OCI-LY7 (cell line): ENCODE measurements around the gene LCN9.

Experiments
- EZH2phosphoT487 ChIP-seq: fragments of 200-600 bp; sonication (generic); IDR thresholded peaks from 2 replicates; pipeline ENCODE4 v1.6.1; 2018; ENCODE audit warnings: low read depth, borderline replicate concordance, mild to moderate bottlenecking, mixed run types, antibody characterized with exemption, low read length, moderate library complexity, mixed read lengths
- TF ChIP-seq, protein P1 (sequence below): fragments of 200-600 bp; sonication (generic); conservative IDR thresholded peaks from 2 replicates; pipeline ENCODE4 v1.5.1; 2014; ENCODE audit warnings: mild to moderate bottlenecking, antibody characterized with exemption, low read length, moderate library complexity, mixed read lengths

DNA sequence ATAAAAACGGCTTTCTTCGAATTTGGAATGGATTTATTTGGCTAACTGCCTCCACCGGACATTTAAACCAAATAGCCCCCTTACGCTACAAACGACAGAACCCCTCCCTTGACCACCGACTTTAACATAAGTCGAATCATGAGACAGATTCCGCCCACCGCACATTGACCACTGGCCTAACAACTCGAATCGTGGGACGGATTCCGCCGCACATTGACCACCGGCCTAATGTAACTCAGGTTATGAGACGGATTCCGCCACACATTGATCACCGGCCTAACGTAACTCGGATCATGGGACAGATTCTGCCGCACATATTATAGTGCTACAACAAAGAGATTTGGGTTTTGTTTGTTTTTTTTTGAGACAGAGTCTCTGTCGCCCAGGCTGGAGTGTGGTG is 2.7 kb upstream of the LCN9 start:
- TF ChIP-seq, protein P1, sequence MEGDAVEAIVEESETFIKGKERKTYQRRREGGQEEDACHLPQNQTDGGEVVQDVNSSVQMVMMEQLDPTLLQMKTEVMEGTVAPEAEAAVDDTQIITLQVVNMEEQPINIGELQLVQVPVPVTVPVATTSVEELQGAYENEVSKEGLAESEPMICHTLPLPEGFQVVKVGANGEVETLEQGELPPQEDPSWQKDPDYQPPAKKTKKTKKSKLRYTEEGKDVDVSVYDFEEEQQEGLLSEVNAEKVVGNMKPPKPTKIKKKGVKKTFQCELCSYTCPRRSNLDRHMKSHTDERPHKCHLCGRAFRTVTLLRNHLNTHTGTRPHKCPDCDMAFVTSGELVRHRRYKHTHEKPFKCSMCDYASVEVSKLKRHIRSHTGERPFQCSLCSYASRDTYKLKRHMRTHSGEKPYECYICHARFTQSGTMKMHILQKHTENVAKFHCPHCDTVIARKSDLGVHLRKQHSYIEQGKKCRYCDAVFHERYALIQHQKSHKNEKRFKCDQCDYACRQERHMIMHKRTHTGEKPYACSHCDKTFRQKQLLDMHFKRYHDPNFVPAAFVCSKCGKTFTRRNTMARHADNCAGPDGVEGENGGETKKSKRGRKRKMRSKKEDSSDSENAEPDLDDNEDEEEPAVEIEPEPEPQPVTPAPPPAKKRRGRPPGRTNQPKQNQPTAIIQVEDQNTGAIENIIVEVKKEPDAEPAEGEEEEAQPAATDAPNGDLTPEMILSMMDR = no peak
- TF ChIP-seq EZH2phosphoT487 = no peak
